ENCODE measurements around the gene RASA3. TPM values are rescaled to one million over a fixed set of nuclear protein-coding genes. Genes with fewer than 3 reads are reported as not detected.
A peak's percentile ranks its signal among the peaks of the same experiment; 100 is the strongest.

RASA3 gene
- total and polyA plus RNA-seq, 11 donors = 4.8 to 24.2 (median 9.7) TPM

DNA sequence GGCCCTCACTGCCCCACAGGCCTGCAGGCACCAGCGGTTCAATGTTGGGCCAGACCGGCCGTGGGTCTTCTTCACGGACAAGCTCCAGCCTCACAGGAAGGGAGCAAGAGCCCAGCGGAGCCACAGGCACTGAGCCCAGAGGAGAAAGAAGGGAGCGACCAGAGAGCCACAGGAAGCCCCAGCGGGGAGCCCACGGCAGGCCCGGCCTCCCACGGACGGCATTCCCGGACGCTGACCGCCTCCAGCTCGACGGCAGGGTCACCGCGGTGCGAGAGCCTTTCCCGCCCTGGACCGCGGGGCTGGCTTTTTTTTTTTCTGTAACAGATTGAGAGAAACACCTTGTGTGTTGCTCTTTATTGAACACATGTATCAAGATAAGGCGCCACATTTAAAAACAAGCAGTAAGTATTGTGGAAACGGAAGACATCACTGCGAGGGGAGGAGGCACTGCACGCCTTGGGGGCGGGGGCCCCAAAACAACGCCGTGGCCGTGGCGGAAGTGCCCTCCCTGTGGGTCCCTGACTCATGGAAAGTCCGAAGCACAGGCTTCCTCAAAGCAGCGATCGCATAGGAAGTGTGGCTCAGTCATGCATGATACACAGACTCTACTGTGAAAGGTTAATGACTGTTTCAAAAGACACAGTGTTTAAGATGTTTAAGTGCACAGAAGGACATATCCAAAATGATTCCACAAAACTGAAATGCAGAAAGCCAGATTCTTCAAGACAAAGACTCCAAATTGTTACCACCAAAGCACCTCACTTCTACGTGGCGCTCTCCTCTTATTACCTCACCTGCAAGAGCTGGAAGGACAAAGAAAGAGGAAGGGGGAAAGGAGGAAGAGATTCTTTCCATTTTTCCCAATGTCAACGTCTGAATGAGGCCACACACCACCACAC lies 3.5 kb downstream of the RASA3 start:
- Histone ChIP-seq H3K4me3 (peak overlapping the region in 10 of 12 donors; percentile 8 to 93 (median 34)), H3K27me3 (no peaks in the 10 kb centered on the region), H3K27ac (peak overlapping the region in 11 of 12 donors; percentile 47 to 94 (median 73)), H3K36me3 (peaks cover 0 to 4% (median 0%) of the 10 kb centered on the region in 9 donors), H3K9me3 (no peaks in the 10 kb centered on the region), H3K4me1 (peaks cover 0 to 70% (median 43%) of the 10 kb centered on the region in 12 donors)
- ATAC-seq (peak; percentile 54 to 81 (median 62)), DNase-seq (peak; percentile 83 to 91 (median 84))
- TF ChIP-seq POLR2A (IDR thresholded peaks at IDR 0.05) = peak in 1 of 2 donors; percentile 24
- TF ChIP-seq, protein P1, sequence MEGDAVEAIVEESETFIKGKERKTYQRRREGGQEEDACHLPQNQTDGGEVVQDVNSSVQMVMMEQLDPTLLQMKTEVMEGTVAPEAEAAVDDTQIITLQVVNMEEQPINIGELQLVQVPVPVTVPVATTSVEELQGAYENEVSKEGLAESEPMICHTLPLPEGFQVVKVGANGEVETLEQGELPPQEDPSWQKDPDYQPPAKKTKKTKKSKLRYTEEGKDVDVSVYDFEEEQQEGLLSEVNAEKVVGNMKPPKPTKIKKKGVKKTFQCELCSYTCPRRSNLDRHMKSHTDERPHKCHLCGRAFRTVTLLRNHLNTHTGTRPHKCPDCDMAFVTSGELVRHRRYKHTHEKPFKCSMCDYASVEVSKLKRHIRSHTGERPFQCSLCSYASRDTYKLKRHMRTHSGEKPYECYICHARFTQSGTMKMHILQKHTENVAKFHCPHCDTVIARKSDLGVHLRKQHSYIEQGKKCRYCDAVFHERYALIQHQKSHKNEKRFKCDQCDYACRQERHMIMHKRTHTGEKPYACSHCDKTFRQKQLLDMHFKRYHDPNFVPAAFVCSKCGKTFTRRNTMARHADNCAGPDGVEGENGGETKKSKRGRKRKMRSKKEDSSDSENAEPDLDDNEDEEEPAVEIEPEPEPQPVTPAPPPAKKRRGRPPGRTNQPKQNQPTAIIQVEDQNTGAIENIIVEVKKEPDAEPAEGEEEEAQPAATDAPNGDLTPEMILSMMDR (IDR thresholded peaks at IDR 0.05) = no peak
- intact Hi-C loops (cut with DNase I) = loop anchor here in 1 of 10 donors (2.0 kb wide), 1 partner anchor 64 kb away; no protein-coding TSS in a partner anchor
- 34 to 54% (median 42%) methylated on average over 36 to 37 of the region's 37 CpGs for WGBS, 4 donors

DNA sequence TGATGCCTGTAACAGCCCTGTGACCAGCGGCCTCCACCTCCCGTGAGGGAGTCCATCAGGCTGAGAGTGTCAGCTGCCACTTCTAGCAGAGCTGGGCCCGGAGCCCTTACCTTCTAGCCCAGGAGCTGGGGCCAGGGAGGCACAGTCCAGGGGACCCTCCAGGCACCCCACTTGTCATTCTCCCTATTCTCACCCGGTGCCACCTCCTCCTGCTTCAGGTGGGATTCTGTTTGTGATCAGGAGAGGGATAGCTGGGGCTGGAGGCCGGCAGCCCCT lies 4.1 kb downstream of the RASA3 start:
- Histone ChIP-seq H3K27ac (peak overlapping the region in 11 of 12 donors; percentile 47 to 94 (median 71)), H3K4me3 (peak overlapping the region in 10 of 12 donors; percentile 8 to 93 (median 34))
- intact Hi-C loops (cut with DNase I) = loop anchor here in 1 of 10 donors (2.0 kb wide), 1 partner anchor 63 kb away; no protein-coding TSS in a partner anchor

DNA sequence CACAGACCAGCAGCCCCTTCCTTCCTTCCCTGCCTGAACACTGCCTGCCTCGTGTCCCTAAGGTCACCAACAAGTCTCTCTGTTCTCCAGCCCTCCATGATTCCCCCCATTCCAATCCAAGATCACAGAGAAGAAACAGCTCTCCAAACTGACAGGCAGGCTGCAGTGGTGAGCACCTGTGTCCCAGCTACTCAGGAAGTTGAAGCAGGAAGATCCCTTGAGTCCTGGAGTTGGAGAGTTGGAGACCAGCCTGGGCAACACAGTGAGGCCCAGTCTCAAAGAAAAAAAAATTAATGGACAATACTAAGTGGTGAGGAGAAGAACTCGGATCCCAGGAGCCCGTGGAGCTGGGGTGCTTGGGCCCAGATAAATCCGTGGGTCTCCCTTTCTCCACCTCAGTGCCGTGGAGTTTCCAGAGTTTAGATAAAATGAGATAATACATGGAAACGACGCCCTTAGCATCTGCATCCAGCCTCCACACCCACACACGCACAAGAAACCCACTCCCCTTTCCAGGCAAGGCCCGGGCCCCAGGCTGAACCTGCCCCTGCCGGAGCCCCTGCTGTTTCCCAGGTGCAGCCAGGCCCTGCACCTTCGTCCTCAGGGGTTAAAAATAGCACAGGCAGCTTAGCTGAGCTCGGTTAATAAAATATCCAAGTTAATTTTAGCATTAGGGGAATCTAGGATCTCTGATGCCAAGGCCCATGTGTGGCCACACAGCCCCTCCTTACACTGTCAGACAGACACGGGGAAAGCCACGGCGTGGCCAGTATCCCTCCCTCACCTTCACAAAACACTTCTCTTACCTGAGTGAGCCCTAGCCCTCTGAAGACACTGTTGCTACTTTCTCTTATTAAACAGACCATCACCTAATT lies 4.7 kb downstream of the RASA3 start:
- ATAC-seq (peak; percentile 21 to 37 (median 30)), DNase-seq (peak in 1 of 5 donors; percentile 45)
- no peaks in the 10 kb centered on the region for H3K9me3 ChIP-seq
- no peaks in the 10 kb centered on the region for H3K27me3 ChIP-seq
- TF ChIP-seq, protein P1 (IDR thresholded peaks at IDR 0.05) = no peak
- TF ChIP-seq POLR2A (IDR thresholded peaks at IDR 0.05) = no peak
- WGBS, 4 donors = 35 to 44% (median 39%) methylated on average over 15 of the region's 15 CpGs
- H3K4me3 ChIP-seq = peak overlapping the region in 6 of 12 donors; percentile 21 to 93 (median 38)
- H3K27ac ChIP-seq = peak overlapping the region in 11 of 12 donors; percentile 47 to 94 (median 71)
- peaks cover 0 to 4% (median 0%) of the 10 kb centered on the region in 9 donors for H3K36me3 ChIP-seq
- intact Hi-C loops (cut with DNase I) = loop anchor here in 1 of 10 donors (2.0 kb wide), 1 partner anchor 63 kb away; no protein-coding TSS in a partner anchor
- H3K4me1 ChIP-seq = peaks cover 0 to 82% (median 47%) of the 10 kb centered on the region in 12 donors

More for the DNA sequence above, 4.1 kb downstream of the RASA3 start:
- ATAC-seq (no peak), DNase-seq (no peak)
- Histone ChIP-seq H3K27me3 (no peaks in the 10 kb centered on the region), H3K9me3 (no peaks in the 10 kb centered on the region), H3K36me3 (peaks cover 0 to 4% (median 0%) of the 10 kb centered on the region in 9 donors), H3K4me1 (peaks cover 0 to 76% (median 44%) of the 10 kb centered on the region in 12 donors)
- WGBS, 4 donors = 51 to 68% (median 57%) methylated on average over 5 of the region's 5 CpGs
- no peak for TF ChIP-seq POLR2A (IDR thresholded peaks at IDR 0.05)
- TF ChIP-seq, protein P1 (IDR thresholded peaks at IDR 0.05) = no peak
